Mononuclear cell (primary cell): ENCODE measurements around the gene SHROOM3. TPM values are rescaled to one million over a fixed set of nuclear protein-coding genes. Genes with fewer than 3 reads are reported as not detected.
"Not testable (repeated sequence)": the region's sequence is repeated elsewhere in the genome, so short reads cannot be mapped to it uniquely, and the experiment has no call there.

Experiments
- H3K27me3 ChIP-seq: 2 replicates; pipeline ENCODE4 v1.6.0; 2011; ENCODE audit warnings: low read length, control low read depth; ENCODE audit not compliant: insufficient read depth
- H3K4me1 ChIP-seq: 2 replicates; pipeline ENCODE4 v1.5.1; 2011; ENCODE audit warnings: mild to moderate bottlenecking, low read length, control low read depth; ENCODE audit not compliant: insufficient read depth
- H3K4me3 ChIP-seq: 2 replicates; pipeline ENCODE4 v1.5.1; 2011; ENCODE audit warnings: mild to moderate bottlenecking, low read length, moderate library complexity
- H3K9me3 ChIP-seq: 2 replicates; pipeline ENCODE4 v1.5.1; 2011; ENCODE audit warnings: low read depth, mild to moderate bottlenecking, control low read depth, low read length
- total RNA-seq: library from RNA; depleted of rRNA; stranded (reverse); fragments of >200 nt; gene quantifications from one replicate; pipeline ENCODE4 v1.2.3, GENCODE V29; 2012

SHROOM3 gene
- total RNA-seq, 1 donor = 0.42 TPM

- no peaks in the 10 kb centered on the region for H3K4me1 ChIP-seq
- H3K27me3 ChIP-seq = peaks cover 8% of the 10 kb centered on the region
- no peak overlapping the region for H3K4me3 ChIP-seq
- no peaks in the 10 kb centered on the region for H3K9me3 ChIP-seq
These were observed 4.3 kb upstream of the SHROOM3 start for GRCh38 chr4:76430519-76431388.

DNA sequence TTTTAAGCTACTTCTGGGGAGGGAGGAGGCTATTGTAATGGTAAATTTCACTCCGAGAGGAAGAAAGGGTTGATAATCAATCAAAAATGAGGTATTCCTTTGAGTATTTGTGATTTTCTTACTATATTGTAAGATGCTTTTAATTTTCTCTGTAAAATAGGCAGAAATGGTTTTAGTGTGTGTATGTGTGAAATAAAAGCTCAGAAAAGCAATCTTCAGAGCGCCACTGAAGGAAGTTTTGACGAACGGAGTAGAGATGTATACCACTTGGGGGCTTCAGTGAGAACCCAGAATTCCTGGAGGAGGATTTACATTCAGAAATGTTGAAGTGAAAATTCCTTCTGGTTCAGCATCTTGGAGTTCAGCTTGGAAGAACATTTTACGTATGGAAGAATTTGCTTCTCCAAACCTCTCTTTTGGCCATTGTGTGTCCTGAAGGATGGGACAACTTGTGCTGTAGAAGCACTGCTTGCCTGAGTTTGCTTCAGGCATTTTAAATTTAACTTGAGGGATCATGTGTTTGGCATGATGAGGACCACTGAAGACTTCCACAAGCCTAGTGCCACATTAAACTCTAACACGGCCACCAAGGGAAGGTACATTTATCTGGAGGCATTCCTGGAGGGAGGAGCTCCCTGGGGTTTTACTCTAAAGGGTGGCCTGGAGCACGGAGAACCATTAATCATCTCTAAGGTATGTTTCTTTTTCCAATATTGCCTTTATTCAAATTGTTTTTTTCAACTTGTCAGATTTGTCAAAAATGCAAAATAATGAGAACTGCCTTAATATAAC, 695 bp downstream of the SHROOM3 start:
- no peaks in the 10 kb centered on the region for H3K4me1 ChIP-seq
- H3K27me3 ChIP-seq = peaks cover 18% of the 10 kb centered on the region
- no peak overlapping the region for H3K4me3 ChIP-seq
- no peaks in the 10 kb centered on the region for H3K9me3 ChIP-seq

DNA sequence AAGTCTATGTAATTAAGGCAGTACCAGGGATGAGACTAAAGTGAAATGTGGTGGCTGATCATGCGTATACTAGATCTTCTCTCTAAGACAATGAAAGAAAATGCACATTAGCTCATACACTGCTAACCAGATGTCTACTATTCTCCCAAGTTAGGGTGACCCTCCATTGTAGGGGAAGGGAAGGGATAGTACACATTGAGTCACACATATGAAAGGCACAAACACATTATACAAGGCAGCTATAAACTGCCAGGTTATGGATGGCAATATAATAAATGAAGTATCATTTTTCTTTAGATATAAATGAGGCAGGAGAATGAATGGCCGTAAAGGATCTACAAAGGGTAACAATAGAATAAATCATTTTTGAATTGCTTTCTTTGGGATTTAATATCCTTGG, 4.5 kb downstream of the SHROOM3 start:
- Histone ChIP-seq H3K4me1 (no peaks in the 10 kb centered on the region), H3K9me3 (no peaks in the 10 kb centered on the region), H3K4me3 (no peak overlapping the region), H3K27me3 (peaks cover 16% of the 10 kb centered on the region)

- Histone ChIP-seq H3K4me3 (no peak overlapping the region), H3K27me3 (peaks cover 4% of the 10 kb centered on the region), H3K4me1 (no peaks in the 10 kb centered on the region), H3K9me3 (no peaks in the 10 kb centered on the region)
These were observed 6.9 kb downstream of the SHROOM3 start for GRCh38 chr4:76441881-76442280.

GRCh38 chr4:76442807-76443206, 7.8 kb downstream of the SHROOM3 start:
- H3K27me3 ChIP-seq = peaks cover 2% of the 10 kb centered on the region
- H3K4me3 ChIP-seq = no peak overlapping the region
- H3K9me3 ChIP-seq = no peaks in the 10 kb centered on the region
- H3K4me1 ChIP-seq = no peaks in the 10 kb centered on the region

GRCh38 chr4:76443376-76443775, 8.3 kb downstream of the SHROOM3 start:
- Histone ChIP-seq H3K9me3 (no peaks in the 10 kb centered on the region), H3K4me1 (no peaks in the 10 kb centered on the region), H3K27me3 (no peaks in the 10 kb centered on the region), H3K4me3 (no peak overlapping the region)

- no peaks in the 10 kb centered on the region for H3K4me1 ChIP-seq
- H3K4me3 ChIP-seq = no peak overlapping the region
- no peaks in the 10 kb centered on the region for H3K9me3 ChIP-seq
- no peaks in the 10 kb centered on the region for H3K27me3 ChIP-seq
These were observed 10.9 kb downstream of the SHROOM3 start for GRCh38 chr4:76445911-76446310.

DNA sequence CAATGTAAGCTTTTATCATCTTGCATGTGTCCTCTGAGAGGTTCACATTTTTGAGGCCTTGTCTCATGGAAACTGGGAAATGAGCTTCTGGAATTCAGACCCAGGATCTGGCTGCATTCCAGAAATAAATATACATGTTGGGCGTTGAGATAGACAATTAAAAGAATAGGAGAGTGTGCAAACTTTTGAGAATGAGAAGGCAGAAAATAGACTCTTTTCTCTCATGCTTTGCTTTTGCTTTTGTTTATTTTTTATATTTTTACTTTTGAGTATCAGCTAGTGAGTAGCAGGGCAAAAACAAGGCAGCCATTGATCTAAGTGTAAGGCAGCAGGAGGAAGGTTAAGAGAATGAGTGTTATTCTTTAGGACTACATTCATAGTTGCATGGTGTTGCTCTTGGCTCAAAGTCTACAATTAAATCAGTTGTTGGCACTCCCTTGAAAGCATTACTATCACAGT, 12.4 kb downstream of the SHROOM3 start:
- Histone ChIP-seq H3K27me3 (no peaks in the 10 kb centered on the region), H3K4me3 (no peak overlapping the region), H3K9me3 (no peaks in the 10 kb centered on the region), H3K4me1 (no peaks in the 10 kb centered on the region)

- Histone ChIP-seq H3K9me3 (no peaks in the 10 kb centered on the region), H3K27me3 (no peaks in the 10 kb centered on the region), H3K4me3 (no peak overlapping the region), H3K4me1 (no peaks in the 10 kb centered on the region)
These were observed 13.2 kb downstream of the SHROOM3 start for GRCh38 chr4:76448211-76448610.

- Histone ChIP-seq H3K4me3 (no peak overlapping the region), H3K27me3 (no peaks in the 10 kb centered on the region), H3K9me3 (no peaks in the 10 kb centered on the region), H3K4me1 (no peaks in the 10 kb centered on the region)
These were observed 14.3 kb downstream of the SHROOM3 start for GRCh38 chr4:76449362-76449767.

GRCh38 chr4:76449833-76450232, 14.8 kb downstream of the SHROOM3 start:
- Histone ChIP-seq H3K9me3 (no peaks in the 10 kb centered on the region), H3K4me3 (no peak overlapping the region)

GRCh38 chr4:76453232-76453631, 18.2 kb downstream of the SHROOM3 start:
- Histone ChIP-seq H3K4me3 (no peak overlapping the region), H3K4me1 (no peaks in the 10 kb centered on the region)

More at GRCh38 chr4:76449833-76450232, 14.8 kb downstream of the SHROOM3 start:
- Histone ChIP-seq H3K27me3 (no peaks in the 10 kb centered on the region), H3K4me1 (no peaks in the 10 kb centered on the region)

DNA sequence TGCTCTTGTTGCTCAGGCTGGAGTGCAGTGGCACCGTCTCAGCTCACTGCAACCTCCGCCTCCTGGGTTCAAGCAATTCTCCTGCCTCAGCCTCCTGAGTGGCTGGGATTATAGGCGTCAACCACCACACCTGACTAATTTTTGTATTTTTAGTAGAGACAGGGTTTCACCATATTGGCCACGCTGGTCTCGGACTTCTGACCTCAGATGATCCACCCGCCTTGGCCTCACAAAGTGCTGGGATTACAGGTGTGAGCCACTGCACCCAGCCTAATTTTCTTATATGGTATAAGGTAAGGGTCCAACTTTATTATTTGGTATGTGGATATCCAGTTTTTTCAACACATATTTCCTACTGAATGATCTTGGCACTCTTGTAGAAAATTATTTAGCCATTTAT, 19.0 kb downstream of the SHROOM3 start:
- H3K9me3 ChIP-seq, H3K4me1 ChIP-seq, H3K4me3 ChIP-seq, H3K27me3 ChIP-seq: not testable (repeated sequence)

More at GRCh38 chr4:76453232-76453631, 18.2 kb downstream of the SHROOM3 start:
- H3K9me3 ChIP-seq = no peaks in the 10 kb centered on the region
- no peaks in the 10 kb centered on the region for H3K27me3 ChIP-seq

GRCh38 chr4:76457885-76458284, 22.9 kb downstream of the SHROOM3 start:
- Histone ChIP-seq H3K27me3 (no peaks in the 10 kb centered on the region), H3K9me3 (no peaks in the 10 kb centered on the region), H3K4me3 (no peak overlapping the region), H3K4me1 (no peaks in the 10 kb centered on the region)

DNA sequence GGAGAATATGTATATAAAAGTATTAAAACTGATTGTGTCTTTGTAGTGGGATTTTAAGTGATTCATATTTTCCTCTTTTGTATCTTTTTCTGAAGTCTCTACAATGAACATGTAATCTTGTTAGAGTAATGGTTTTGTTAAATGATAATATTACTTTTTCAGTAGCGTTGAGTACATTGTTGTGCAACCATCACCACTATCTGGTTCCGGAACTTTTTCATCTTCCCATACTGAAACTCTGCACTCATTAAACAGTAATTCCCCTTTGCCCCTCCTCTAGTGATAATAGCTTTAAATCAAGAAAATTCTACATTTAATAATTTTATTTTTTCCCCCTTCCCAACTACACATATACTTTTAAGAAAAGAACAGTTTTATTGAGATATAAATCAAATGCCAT, 23.3 kb downstream of the SHROOM3 start:
- no peaks in the 10 kb centered on the region for H3K27me3 ChIP-seq
- H3K4me1 ChIP-seq = no peaks in the 10 kb centered on the region
- H3K4me3 ChIP-seq = no peak overlapping the region
- H3K9me3 ChIP-seq = no peaks in the 10 kb centered on the region
